Sciatic nerve (tissue), 2 donors: Measurements from ENCODE around the gene ANO8. TPM values are rescaled to one million over a fixed set of nuclear protein-coding genes. Genes with fewer than 3 reads are reported as not detected.
A peak's percentile ranks its signal among the peaks of the same experiment; 100 is the strongest.

Experiments used
- ATAC-seq: fragments of 200-7000 bp; cut with Tn5 transposase; one replicate; pipeline ENCODE4 v1.9.1; 2020; ENCODE audit warnings: mild to moderate bottlenecking, moderate library complexity
- DNase-seq: peaks from one replicate; pipeline ENCODE4 v3.0.0-alpha.2; 2020; ENCODE audit warnings: low spot score
- intact Hi-C: fragments of 100-400 bp; cut with DNase I; formaldehyde crosslinking; loops from one replicate; pipeline ENCODE4 v1.14.2; 2022
- total RNA-seq: library from RNA; stranded (reverse); fragmentation: NEBNext Ultra II Directional; extraction: Animal tissue kit (Norgen Biotek cat#: 25700); gene quantifications from one replicate; pipeline ENCODE4 v1.2.1, GENCODE V29; 2021
- donor health status: DM: no; HTN: no; CAD: no.
- donor health status: DM: no; HTN: no; CAD: no.

Gene ANO8
- total RNA-seq, 1 donor from 2014 or later = 14.8 TPM

- intact Hi-C loops = no loop called here
- ATAC-seq (no peak), DNase-seq (no peak)
Observed at GRCh38 chr19:17351815-17352435, 17.3 kb upstream of the ANO8 start.

DNA sequence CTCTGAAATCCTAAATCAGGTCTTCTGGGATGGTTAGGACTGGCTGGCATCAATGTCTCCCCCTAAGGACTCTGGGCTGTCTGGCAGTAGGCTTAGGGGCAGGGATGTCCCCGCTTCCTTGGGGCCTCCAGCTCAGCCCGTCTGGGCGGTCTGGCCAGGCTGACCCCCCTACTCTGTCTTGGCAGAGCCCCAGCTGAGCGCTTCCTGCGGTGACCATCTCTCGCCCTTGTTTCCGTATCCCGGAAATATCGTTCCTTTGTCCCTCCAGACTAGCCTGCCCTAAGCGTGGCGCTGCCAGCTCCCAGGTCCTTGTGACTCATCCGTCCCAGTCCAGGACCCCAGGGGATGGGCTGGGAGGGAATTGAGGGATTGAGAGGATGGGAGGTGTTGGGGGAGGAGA, 14.0 kb upstream of the ANO8 start:
- DNase-seq = peak; percentile 74
- intact Hi-C loops = loop anchor here (5.0 kb wide), 1 partner anchor 34 kb away; no protein-coding TSS in a partner anchor
- ATAC-seq = peak; percentile 76

DNA sequence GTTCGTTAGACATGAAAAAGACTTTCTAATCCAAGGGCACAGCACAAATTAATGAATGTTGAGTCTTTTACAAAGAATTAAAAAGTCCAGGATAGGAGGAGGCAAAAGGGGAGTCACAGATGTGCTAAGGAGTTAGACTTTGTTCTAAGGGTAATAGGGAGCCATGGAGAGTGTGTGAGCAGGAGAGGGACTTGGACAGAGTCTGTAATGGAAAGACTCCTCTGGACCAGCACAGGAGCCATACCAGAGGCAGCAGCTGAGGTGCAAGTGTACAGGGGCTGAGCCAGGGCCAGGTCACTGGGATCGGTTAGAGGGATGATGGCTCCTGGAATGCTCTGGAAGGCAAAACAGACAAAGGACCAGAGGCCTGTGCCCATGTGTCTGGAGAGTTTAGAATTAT, 13.2 kb upstream of the ANO8 start:
- intact Hi-C loops = loop anchor here (5.0 kb wide), 1 partner anchor 34 kb away; no protein-coding TSS in a partner anchor
- DNase-seq (no peak), ATAC-seq (no peak)

GRCh38 chr19:17347361-17347760, 12.7 kb upstream of the ANO8 start:
- ATAC-seq (peak; percentile 64), DNase-seq (no peak)
- intact Hi-C loops = loop anchor here (5.0 kb wide), 1 partner anchor 35 kb away; no protein-coding TSS in a partner anchor

GRCh38 chr19:17346109-17346671, 11.5 kb upstream of the ANO8 start:
- DNase-seq = peak; percentile 87
- intact Hi-C loops = loop anchor here (5.0 kb wide), 1 partner anchor 36 kb away; no protein-coding TSS in a partner anchor
- peak; percentile 87 for ATAC-seq

DNA sequence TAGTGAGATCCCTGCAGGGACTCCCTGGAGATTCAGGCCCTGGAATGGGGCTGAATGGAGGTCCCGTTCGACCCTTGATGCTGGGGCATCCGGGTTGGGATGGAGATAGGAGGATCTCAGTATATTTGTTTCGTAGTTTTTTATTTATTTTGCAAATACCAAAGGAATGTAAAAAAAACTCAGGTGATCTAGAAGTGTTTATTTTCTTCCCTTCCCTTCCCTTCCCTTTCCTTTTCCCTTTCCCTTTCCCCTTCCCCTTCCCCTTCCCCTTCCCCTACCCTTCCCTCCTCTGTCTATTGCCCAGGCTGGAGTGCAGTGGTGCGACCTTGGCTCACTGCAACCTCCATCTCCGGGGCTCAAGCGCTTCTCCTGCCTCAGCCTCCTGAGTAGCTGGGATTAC, 7.2 kb upstream of the ANO8 start:
- ATAC-seq (no peak), DNase-seq (no peak)
- intact Hi-C loops = no loop called here

- no peak for DNase-seq
- ATAC-seq = no peak
- intact Hi-C loops = no loop called here
Observed at GRCh38 chr19:17341386-17341785, 6.7 kb upstream of the ANO8 start.

DNA sequence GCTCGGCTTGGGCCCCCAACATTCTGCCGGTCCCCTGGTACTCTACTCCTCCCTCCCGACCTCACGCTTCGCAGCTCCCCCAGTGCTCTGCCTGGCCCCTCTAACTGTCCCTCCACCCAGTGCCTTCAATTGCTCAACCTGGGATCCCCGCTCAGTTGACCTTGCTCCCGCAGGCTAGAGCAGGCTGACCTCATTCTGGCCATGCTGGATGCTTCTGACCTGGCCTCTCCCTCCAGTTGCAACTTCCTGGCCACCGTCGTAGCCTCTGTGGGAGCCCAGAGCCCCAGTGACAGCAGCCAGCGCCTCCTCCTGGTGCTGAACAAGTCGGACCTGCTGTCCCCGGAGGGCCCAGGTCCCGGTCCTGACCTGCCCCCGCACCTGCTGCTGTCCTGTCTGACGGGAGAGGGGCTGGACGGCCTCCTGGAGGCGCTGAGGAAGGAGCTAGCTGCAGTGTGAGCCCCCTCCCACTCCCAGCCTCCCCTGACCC, 6.3 kb upstream of the ANO8 start:
- DNase-seq (peak; percentile 63), ATAC-seq (no peak)
- intact Hi-C loops = no loop called here

- ATAC-seq = no peak
- no peak for DNase-seq
- intact Hi-C loops = no loop called here
Observed at GRCh38 chr19:17340302-17340870, 5.7 kb upstream of the ANO8 start.

- intact Hi-C loops = no loop called here
- DNase-seq (no peak), ATAC-seq (no peak)
Observed at GRCh38 chr19:17339088-17339741, 4.6 kb upstream of the ANO8 start.

- intact Hi-C loops = no loop called here
- ATAC-seq = no peak
- no peak for DNase-seq
Observed at GRCh38 chr19:17338433-17339078, 3.9 kb upstream of the ANO8 start.

GRCh38 chr19:17337675-17338432, 3.2 kb upstream of the ANO8 start:
- no peak for DNase-seq
- no peak for ATAC-seq
- intact Hi-C loops = no loop called here

DNA sequence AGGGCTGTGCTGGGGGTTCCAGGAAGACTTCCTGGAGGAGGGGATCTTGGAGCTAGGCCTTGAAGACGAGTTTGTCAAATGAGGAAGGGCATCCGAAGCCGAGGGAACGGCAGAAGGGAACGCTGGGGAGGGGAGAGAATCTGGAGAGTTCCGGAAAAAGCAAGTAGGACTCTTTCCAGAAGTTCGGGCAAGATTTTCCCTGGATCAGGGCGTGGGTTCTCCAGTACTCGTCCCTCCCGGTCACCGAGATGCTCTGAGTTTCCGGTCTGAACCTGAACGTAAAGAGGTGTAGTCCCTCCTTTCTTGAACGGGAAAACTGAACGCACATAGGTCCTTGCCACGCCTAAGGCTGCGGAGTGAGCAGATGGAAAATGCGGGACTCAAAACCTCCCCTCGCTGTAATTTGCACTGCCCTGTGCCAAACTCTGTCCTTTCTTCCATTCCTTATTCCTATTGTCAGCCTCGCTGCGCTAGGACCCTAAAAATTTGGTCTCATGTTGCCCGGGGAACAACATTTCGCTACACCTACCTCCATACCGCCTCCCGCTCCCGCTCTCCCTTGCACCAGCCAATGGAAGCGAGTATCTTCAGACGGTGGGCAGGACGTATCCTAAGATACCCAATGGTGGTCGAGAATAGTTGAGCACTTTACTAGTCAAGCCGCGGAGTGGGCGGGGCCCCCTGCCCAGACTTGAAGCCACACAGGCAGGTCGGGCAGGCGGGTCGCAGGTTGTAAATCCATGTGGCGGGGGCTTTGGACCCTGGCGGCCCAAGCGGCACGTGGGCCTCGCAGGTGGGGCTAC, 2.4 kb upstream of the ANO8 start, which contains the start of gene GTPBP3:
TSS of gene GTPBP3 (plus strand) at position 682 of the 803 bp plus-strand sequence. CDS start at position 741, 59 bp downstream.
- ATAC-seq = peak; percentile 96
- intact Hi-C loops = no loop called here
- DNase-seq = peak; percentile 97

GRCh38 chr19:17335575-17335974, 920 bp upstream of the ANO8 start:
- no peak for DNase-seq
- intact Hi-C loops = no loop called here
- ATAC-seq = no peak

- ATAC-seq = no peak
- DNase-seq = no peak
- intact Hi-C loops = no loop called here
Observed at GRCh38 chr19:17333611-17334413, 843 bp downstream of the ANO8 start.

DNA sequence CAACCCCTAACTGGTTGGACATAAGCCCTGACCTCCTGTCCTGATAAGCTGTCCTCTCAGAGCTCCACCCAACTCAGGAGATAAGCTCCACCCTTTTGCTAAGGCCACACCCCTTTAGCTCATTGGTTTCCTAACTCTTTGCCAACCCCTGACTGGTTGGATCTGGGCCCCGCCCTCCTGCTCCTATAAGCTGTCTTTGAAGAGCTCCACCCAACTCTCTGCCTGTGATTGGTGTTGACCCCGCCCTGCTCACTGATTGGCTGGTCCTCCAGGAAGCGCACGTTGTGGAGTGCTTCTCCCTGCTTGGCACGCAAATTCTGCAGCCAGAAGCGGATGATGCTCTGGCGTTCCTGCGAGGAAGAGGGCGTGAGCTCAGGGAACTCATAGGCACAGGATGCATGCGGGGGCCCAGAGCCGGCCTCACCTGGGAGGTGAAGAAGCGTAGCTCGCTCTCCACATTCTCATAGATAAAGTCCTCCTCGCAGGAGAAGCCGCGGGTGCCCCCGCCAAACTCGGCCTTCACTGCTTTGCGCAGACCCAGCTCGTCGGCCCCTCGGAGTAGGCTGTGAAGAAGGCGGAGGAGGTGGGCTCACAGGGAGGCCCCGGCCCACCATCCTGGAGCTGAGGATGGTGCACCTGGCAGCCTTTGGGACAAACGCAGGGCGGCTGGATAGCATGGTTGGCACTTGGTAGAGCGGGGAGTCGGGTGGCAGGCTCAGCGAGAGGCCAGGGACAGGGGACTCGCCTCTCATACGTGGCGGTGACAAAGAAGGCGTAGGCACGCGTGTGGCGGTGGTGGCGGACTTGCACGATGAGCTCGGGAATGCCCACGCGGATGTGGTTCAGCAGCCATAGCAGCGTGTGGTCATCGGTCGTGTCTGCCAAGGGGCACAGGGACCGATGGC, 1.7 kb downstream of the ANO8 start:
- DNase-seq (no peak), ATAC-seq (no peak)
- intact Hi-C loops = no loop called here
